AG08395 (cell line): ENCODE results near the gene AVPR1B.
A peak's percentile ranks its signal among the peaks of the same experiment; 100 is the strongest.

Source experiments
- DNase-seq: peaks from one replicate; pipeline ENCODE4 v3.0.0; 2012; ENCODE audit warnings: mixed read lengths, low spot score

Gene AVPR1B

DNA sequence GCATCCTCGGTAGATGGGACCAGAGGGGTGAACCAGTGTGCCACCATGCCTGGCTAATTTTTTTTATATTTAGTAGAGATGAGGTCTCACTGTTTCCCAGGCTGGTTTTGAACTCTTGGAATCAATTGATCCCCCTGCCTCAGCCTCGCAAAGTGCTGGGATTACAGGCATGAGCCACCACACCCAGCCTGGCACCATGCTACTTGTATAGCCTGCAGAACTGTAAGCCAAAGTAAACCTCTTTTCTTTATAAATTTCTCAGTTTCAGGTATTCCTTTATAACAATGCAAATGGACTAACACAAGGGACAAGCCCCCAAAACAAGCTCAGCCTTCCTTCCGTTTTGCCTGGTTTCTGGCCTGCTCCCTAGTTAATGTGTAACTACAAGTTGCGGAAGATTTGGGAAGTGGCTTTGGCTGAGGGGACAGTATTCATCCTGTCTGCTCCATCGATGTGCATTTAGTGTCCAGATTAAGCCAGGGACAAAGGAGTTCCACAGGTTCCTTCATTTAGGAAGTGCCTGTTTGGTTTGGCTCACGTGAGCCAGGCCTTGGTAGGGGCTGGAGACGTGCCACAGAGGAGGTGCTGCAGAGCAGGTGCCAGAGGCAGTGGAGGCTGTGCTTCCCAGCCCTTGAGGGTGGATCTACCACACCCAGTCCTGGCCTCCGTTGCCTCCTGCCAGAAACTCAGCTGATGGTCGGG lies 4.4 kb downstream of the AVPR1B start:
- DNase-seq = no peak

DNA sequence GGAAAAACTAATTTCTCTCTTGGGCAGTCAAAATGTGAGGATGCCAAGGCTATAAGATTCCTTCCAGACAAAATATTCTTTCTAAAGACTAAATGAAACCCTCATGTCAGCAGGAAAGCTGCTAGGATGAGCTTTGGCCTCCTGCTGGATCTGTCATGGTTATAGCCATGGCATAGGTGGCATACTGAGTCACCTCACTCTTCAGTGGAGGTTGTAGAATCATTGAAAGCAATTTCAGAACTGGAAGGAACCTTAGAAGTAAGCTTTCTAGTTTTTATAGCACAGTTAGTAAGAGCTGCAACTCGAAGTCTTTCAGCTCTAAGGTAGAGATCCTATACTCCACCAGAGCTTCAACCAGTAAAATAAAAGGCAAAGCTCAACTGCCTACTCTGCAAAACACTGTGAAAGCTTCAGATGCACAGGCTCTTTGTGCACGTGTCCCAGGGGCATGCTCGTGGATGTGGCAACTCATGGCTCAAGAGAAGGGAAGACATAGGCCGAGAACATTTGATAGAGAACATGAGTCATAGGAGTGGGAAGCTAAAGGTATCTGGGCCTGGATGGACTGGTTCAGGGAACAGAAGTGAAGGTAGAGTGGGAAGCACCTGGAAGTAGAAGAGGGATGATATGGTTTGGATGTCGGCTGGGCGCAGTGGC lies 5.8 kb downstream of the AVPR1B start:
- DNase-seq = no peak

DNA sequence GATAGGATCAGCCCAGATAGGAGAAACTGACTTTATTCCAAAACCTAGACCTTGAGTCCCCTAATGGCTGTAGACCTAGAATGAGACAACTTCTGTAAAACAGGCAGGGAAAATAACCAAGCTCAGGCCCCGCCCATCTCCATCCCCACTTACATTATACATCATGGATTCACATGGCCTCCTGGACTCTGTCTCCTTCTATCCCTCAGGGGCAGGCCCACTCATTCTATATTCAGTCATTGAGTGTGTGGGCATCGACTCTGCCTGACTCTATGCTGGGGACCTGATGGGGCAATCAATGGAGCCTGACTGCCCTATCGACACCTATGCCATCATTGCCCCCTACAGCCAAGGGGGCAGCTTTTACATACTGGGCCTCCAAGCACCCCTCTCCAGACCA lies 6.4 kb downstream of the AVPR1B start:
- no peak for DNase-seq

DNA sequence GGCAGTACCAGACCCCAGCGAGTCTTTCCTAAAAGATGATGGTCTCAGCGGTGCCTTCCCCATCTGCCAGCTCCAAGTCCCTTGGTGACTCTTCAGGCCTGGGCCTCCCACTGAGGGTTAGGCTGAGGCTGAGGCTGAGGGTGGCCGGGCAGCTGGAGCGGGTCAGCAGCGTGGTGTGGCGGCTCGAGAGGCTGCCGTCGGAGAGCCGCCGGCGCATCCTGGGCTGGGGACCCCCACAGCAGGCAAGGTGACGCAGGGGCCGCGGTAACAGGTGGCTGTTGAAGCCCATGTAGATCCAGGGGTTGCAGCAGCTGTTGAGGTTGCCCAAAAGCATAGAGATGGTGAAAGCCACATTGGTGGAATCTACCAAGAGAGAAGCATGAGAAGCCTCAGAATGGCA lies 7.0 kb downstream of the AVPR1B start:
- no peak for DNase-seq

DNA sequence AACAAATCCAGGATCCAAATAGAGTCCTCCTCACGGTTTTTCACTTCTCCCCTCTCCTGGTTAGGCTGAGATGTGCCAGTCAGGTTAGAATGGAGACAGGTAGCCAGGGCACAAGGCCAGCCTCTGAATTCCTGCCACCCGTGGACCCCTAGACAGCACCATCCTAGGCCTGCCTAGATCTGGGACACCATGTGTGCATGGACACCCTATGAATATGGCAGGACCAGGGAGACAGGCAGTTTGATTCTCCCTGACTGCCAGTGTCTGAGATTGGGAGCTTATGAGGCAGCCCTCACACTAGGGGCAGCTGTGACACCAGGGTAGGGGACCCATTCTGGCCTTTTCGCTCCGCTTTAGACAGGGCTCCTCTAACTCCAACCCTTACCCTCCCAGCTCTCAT lies 7.5 kb downstream of the AVPR1B start:
- no peak for DNase-seq

DNA sequence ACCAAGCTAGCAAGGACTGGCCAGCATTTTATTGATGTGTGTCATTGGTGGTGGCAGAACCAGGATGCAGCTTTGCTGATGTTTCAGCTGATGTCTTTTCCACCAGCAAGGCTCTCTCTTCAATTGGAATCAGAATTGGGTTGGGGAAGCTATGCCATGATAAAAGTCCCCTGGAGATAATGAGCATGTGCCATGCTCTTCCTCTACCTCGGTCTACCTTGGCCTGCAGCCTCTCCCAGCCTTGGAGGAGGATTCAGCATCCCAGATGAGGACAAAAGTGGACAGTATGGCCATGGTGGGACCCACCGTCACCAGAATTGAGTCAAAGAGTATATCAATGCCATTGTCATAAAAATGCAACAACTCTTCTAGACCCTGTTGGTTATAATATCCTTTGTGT lies 8.6 kb downstream of the AVPR1B start:
- DNase-seq = no peak

DNA sequence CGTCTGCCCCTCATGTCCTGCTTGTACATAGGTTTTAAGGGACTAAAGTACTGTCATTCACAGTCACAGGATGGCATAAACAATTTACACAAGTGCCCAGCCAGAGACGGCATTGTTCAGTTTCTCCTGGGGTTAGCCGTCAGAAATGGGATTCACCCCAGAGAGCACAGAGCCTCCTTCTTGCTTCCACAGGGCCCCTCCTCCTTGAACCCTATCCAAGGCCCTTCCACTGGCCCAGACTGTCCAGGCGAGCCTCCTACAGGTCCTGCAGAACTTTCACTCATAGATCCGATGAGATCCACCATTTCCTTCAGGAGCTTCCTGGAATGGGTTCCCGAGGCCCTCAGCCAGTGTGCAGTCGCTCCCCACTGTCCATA lies 10.0 kb downstream of the AVPR1B start:
- no peak for DNase-seq

DNA sequence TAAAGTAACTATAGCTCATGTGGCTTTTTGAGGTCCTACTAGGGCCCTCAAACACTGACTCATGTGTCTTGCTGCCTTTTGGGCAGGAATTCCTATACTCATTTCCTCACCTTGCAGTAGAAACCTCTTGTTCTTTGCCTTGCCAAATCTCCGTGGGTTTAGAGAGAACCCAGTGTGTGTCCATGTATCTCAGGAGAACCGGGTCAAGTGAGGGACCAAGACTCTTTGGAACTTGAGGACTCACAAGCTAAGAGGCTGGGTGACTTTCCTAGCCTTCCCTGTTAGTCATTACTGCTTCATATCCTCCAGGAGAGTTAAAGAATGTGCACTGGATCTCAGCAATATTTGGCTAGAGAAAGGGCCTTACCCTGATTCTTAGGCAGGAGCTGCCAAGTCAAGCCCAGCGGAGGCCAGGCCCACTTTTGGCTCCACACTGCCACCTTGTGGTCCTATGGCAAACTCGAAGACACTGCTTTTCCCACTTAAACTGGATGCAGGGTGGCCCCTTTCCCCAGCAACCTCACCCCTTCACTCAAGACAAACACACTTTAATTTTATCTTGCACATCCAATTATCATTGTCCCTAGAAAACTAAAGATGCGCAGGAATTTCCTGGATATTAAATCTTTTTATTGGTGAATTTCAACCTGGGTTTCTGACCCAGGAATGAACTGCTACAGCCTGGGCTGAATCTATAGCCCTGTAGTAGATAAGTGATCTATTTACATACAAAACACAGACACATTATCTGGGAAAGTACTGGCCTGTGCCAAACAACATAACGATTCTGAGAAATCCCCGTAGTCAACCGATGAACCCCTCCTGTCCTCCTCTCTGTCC lies 10.6 kb downstream of the AVPR1B start:
- DNase-seq = peak; percentile 93

DNA sequence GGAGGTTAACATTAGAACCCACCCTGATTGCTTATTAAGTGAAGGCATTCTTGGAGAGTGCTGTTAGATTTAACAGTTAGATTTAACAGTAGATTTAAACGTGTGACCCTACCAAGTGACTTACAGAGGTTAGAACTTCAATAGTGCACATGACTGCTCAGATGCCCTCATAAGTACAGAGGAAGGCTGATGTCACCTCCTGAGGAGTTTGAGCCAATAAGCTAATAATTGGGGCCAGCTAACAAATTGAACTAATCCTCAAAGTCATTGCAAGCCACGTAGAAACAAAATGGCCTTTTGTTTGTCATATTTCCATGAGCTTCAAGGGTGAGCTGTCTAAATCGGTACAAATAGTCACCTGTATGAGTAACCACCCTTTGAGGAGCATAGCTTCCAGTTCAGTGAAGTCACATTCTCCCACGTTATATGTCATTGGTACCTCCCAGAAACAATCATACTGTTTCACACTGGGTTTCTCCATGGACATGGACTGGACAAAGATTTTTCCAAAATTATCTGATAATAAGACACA lies 11.7 kb downstream of the AVPR1B start:
- DNase-seq = no peak

DNA sequence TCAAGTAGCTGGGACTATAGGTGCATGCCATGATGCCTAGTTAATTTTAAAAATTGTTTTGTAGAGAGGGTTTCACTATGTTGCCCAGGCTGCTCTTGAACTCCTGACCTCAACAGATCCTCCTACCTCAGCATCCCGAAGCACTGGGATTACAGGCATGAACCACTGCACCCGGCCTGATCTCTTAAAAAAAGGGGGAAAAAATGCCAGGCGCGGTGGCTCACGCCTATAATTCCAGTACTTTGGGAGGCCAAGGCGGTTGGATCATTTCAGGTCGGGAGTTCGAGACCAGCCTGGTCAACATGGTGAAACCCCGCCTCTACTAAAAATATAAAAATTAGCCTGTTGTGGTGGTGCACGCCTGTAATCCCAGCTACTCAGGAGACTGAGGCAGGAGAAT lies 13.2 kb downstream of the AVPR1B start:
- DNase-seq = no peak

DNA sequence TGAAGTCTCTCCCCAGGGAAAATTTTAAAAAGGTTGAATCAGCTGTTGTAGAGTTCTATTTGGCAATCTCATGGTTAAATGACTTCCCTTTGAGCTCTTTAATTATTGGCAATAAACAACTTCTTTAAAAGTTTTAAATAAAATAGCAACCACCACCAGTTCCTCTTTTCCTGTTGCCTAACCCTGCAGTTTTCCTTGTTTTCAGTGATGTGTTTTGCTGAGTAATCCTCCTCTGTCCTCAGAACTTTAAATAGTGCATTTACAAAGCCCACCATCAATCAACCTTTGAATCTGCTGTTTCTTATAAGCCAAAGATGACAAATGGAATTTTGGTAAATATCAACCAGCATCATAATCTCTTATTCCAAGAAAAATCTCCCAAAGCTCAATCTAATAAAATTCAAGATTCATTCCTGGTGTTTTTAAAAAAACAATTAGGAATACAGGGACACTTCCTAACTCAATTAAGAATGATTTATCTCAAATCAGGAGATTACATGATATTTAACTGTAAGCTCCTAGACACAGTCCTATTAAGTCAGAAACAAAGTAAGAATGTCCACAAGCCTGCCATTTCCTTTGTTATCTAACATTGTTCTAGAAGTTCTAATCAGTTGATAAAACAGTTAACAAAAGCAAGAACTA lies 14.8 kb downstream of the AVPR1B start:
- DNase-seq = no peak

DNA sequence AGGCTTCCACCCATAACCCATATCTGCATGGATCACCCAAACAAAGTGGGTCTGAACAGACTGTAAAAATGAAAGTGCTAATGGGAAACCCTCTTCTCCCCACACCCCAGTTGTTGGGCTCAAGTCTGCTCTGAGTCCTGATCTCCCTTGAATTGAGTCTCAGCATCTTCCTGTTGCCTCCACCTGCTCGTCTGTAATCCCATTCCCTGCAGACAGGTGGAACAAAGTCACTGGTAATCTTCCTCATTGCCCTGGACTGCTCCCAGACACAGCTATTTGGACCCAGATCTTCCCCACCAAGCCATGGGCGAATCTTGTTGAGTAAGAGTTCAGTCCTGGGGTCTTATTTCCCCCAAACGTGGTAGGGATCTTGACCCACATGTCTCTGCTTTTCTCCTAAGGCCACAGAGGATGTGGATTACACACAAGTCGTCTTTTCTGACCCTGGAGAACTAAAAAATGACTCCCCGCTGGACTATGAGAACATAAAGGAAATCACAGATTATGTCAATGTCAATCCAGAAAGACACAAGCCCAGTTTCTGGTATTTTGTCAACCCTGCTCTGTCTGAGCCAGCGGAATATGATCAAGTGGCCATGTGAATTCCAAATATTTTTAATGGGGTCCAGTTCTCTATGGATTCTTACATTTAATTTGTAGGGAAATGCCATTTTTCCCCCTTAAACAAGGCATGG lies 15.7 kb downstream of the AVPR1B start:
- DNase-seq = no peak

DNA sequence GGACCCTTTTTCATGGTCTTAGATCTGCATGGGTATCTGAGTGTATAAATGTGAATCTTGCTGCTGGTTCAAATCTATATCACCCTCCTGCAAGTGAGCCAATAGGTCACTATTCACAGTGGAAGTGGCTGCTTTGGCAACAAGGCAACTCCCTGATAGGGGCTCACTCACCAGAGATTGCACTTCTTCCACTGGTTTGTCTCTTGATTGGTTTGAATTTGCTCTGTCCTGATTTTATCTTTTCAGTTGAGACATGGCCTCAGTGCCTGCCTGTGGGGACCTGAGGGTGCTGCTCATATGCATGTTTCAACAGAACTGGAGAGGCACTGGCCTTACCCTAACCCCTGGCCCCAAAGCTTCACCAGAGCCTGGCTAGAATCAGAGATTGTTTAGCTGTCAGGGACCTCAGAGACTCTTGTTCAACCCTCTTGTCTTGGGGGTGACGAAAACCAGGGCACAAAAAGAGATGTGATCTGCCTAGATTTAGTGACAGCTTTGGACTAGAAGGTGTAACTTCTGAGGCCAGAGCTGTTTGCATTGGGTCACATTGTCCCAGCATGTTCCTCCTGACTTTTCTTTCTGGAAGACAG lies 16.9 kb downstream of the AVPR1B start:
- no peak for DNase-seq

DNA sequence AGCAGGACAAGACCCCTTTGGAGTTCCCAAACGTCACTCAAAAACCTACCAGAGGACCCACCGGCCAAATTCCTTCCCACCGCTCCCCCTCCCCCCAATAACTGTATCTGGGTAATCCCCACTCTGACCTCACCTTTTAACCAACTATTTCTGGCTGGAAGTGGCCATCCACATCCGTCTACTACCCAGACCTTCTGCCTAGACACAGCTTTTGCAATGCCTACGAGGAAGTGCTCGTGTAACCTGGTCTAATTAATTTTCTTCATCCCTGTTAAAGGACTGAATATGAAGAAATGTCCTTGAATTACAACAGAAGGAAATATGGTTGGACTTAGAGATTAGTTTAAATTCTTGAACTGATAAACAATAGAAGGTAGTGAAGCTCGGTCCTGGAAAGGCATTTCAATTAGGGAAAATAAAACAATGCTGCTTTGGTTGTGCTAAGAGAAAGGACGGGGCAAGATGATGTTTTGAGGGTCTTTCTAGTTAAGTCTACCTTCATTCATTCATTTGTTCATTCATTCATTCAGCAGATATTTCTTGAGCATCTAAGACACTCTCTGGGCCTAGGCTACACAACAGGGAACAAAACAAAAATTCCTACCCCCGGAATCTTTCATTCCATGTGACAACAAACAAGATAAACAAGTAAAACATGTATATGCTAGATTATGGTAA lies 18.8 kb downstream of the AVPR1B start:
- no peak for DNase-seq

DNA sequence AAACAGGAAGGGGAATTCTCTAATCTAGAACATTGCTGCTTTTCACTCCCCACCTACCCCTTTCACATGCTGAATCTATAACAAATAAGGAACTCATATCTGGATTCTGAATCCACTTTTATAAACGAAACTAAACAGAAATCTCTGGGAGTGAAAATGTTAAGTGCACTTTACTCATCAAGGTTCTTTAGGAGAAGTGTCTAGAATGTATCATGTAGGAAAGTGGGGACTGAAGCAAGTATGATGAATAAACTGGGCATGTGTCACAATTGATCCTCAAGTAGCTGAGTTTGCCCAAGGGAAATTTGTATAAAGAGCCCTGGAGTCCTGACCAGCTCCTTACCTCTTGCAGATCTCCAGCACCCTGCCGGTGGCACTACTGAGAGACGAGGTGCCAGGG lies 19.8 kb downstream of the AVPR1B start:
- DNase-seq = no peak

DNA sequence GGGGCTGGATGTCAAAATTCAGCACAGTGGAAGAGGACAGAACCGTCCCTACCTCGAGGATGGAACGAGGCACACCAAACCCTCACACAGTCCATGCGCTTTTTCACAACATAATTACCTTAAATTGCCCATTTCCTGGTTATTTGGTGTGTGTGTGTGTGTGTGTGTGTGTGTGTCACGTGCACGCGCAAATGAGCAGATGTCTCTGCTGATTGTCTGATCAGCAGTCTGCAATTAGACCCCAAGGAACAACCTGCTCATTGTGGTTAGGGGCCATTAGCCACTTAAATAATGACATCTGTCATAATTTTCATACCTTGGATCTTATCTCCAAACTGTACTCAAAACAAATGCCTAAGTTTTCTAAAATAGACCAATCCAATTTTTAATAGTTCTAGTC lies 23.2 kb downstream of the AVPR1B start:
- no peak for DNase-seq

DNA sequence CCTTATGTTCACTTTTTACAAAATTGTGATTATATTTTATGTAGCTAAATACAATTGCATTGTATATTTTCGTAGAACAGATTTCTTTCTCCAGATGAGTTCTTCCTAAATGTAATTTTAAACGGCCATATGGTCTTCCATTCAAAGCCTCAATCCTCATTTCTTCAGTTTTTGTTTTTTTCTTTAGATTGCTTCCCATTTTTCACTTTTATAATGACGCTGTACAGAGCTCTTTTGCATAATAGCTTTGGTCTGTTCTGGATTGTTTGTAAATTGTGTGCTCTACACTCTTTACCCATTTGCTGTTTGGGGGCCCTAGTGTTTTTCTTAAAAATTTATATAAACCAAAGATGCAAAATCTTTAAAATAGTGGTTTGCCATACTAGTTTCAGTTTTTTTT lies 27.8 kb downstream of the AVPR1B start:
- DNase-seq = no peak

DNA sequence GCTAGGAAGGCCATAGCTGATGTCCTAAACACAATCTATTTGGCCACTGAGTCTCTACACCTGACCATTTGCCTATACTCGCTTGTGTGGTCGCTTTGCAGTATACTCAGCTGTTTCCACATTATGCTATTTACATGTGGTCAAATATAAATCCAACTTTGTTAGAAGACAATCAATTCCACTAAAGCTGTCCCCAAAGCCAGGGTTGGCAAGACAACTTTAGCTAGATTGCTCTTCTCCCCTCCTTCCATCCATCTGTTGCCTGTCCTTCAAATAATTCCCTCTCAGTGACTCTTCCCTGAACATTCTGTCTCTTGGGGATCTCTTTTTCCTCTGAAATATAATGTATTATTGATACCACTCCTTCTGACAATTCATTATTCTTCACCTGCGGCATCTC lies 30.1 kb downstream of the AVPR1B start:
- DNase-seq = no peak

DNA sequence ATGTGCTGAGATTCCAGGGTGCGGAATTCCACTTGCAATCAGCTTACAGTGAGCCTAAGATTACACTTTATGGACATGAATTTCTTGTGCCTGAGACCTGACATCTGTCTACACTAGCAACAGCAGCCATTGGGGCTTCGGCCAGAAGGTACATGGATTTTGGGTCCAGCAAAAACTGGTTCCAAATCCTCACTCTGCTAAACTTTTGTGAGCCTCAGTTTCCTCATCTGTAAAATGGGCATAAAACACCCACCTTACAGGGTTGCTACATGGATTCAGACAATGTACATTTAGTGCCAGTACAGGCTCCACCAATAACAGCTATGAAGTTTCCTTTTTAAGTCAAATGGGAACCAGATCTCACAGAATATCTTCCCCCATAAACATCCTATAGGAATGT lies 33.4 kb downstream of the AVPR1B start:
- DNase-seq = no peak

DNA sequence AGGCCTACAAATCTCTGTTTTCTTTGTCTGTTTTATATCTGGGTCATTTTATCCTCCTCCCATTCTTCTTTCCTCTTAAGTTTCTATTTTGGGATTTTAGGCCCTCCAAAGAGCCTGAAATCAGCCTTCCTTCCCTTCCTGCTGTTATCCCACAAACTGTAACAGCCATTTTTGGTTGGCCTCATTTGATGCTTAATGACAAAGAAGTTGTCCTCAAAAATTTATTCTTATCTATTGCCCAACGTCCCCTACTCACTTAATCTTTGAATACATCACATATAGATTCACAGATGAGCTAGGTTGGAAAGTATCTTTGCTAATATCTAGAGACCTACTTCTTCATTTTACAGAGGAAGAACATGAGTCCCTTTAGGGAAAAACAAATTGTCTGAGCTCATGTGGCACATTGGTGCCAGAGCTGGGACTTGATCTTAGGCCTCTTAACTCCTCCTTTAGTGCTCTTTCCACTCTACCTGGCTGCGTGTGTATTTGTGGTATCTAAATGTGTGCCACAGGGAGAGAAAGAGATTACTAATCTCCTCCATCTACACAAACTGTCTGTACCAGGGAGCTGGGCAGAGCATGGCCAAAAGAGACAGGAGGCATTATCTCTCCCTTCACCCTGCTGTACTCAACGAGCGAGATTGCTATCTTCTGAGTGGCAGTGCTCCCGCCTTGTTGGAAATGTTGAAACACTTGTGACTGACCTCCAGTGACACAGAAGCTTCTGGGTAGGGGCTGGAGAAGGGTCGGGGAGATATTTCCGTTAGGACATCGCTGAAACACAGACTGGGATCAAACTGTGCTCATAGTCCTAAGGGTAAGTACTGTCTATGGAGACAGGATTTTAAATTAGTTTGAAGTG lies 34.1 kb downstream of the AVPR1B start:
- no peak for DNase-seq
